Loucy (cell line): Measurements from ENCODE around the gene ZSWIM6.
"Not testable (repeated sequence)": the region's sequence is repeated elsewhere in the genome, so short reads cannot be mapped to it uniquely, and the experiment has no call there.

Experiments used
- CTCF ChIP-seq: fragments of 200-600 bp; sonication (generic); conservative IDR thresholded peaks from 2 replicates; pipeline ENCODE4 v1.5.1; 2014; ENCODE audit warnings: mild to moderate bottlenecking, antibody characterized with exemption, low read length
- EZH2phosphoT487 ChIP-seq: fragments of 200-600 bp; IDR thresholded peaks from 2 replicates; pipeline ENCODE4 v1.6.1; 2018; ENCODE audit warnings: antibody characterized with exemption, mild to moderate bottlenecking, moderate library complexity, borderline replicate concordance

GRCh38 chr5:61413205-61413604, 81.1 kb downstream of the ZSWIM6 start:
- not testable (repeated sequence) for TF ChIP-seq CTCF, EZH2phosphoT487
